ENCODE measurements around the gene ADAMTS2.

DNA sequence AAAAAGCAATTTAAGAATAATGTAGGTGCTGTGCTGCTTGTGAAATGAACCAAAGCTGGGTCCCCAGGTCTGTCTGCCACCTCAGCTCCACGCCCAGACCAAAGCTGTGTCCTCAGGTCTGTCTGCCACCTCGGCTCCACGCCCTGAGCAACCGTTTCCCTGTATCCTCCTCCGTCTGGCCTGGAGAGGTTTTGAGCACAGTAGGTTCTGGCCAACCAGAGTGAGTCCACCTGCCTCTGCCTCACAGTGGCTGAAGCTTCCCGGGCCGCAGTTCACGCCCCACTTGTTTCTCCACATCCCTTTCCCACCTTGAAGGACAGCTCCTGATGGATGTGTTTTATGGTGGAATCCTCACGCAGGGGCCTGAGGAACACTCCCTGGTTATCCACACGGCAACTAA is 120.5 kb downstream of the ADAMTS2 start:
- TF ChIP-seq, protein P1, sequence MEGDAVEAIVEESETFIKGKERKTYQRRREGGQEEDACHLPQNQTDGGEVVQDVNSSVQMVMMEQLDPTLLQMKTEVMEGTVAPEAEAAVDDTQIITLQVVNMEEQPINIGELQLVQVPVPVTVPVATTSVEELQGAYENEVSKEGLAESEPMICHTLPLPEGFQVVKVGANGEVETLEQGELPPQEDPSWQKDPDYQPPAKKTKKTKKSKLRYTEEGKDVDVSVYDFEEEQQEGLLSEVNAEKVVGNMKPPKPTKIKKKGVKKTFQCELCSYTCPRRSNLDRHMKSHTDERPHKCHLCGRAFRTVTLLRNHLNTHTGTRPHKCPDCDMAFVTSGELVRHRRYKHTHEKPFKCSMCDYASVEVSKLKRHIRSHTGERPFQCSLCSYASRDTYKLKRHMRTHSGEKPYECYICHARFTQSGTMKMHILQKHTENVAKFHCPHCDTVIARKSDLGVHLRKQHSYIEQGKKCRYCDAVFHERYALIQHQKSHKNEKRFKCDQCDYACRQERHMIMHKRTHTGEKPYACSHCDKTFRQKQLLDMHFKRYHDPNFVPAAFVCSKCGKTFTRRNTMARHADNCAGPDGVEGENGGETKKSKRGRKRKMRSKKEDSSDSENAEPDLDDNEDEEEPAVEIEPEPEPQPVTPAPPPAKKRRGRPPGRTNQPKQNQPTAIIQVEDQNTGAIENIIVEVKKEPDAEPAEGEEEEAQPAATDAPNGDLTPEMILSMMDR (IDR thresholded peaks at IDR 0.05) = no peak
- no peak for TF ChIP-seq POLR2A (IDR thresholded peaks at IDR 0.05)

All from lower leg skin (tissue), 3 donors.